ENCODE results near the gene FITM1. TPM values are rescaled to one million over a fixed set of nuclear protein-coding genes. Genes with fewer than 3 reads are reported as not detected.

Gene FITM1
- total and polyA plus RNA-seq, 8 donors: 0.68 to 1.5 (median 0.99) TPM

- Histone ChIP-seq H3K27me3 (no peaks in the 10 kb centered on the region), H3K9me3 (no peaks in the 10 kb centered on the region), H3K4me3 (no peak overlapping the region), H3K27ac (no peak overlapping the region), H3K36me3 (peaks cover 0 to under 1% of the 10 kb centered on the region in 2 donors), H3K4me1 (no peaks in the 10 kb centered on the region)
- ATAC-seq (no peak), DNase-seq (no peak)
- TF ChIP-seq CTCF (IDR thresholded peaks at IDR 0.05): no peak
- intact Hi-C loops (cut with DNase I): no loop called here
Measured at GRCh38 chr14:24129410-24129998, 955 bp upstream of the FITM1 start.

DNA sequence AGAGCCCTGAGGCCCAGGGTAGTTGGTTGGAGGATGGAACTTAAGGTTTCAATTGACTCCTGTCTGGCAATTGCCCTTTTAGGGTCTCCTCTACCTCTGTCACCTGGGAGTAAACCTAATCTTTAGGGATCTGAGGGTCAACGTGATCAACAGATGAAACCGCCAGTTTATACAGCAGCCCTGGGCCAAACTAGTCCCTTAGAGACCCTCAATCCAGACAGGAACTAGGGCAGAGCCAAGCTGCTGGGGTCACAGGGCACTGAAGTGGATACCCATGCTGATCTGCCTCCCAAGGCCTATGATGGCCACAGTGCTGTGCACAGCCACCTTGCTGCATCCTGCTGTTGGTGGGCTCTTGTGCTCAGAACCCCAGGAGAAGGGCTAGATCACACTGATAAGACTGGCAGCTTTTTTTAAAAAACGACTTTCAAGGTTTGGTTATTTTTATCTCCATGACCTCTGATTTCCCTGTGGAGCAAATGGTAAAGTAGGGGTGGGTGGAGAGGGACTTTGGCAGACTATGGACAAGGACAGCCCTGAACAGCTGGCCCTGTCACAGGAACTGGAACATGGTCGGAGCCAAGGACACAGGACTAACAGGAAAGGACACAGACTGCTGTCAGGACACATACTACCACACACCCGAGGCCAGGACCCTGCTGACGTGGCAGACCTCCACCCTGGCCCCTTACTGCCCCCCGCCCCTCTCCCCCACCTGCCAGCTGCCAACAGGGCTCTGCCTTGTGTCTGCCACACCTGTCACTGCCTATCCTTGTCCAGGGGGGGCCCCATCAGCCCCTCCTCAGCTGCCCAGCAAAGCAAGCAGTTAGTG, 474 bp downstream of the FITM1 start:
- no peak overlapping the region for H3K27ac ChIP-seq
- no peaks in the 10 kb centered on the region for H3K27me3 ChIP-seq
- H3K9me3 ChIP-seq: no peaks in the 10 kb centered on the region
- DNase-seq (peak in 2 of 4 donors; percentile 44 to 47), ATAC-seq (no peak)
- H3K4me3 ChIP-seq: no peak overlapping the region
- intact Hi-C loops (cut with DNase I): no loop called here
- H3K36me3 ChIP-seq: no peaks in the 10 kb centered on the region
- TF ChIP-seq CTCF (IDR thresholded peaks at IDR 0.05): no peak
- H3K4me1 ChIP-seq: peaks cover 0 to 6% of the 10 kb centered on the region in 2 donors

GRCh38 chr14:24131549-24131966, 1.1 kb downstream of the FITM1 start:
- no peak for TF ChIP-seq CTCF (IDR thresholded peaks at IDR 0.05)
- H3K36me3 ChIP-seq: no peaks in the 10 kb centered on the region
- no peaks in the 10 kb centered on the region for H3K27me3 ChIP-seq
- intact Hi-C loops (cut with DNase I): no loop called here
- H3K4me3 ChIP-seq: no peak overlapping the region
- DNase-seq (no peak), ATAC-seq (no peak)
- H3K9me3 ChIP-seq: no peaks in the 10 kb centered on the region
- H3K4me1 ChIP-seq: peaks cover 0 to 8% of the 10 kb centered on the region in 2 donors
- no peak overlapping the region for H3K27ac ChIP-seq

- Histone ChIP-seq H3K27ac (peak overlapping the region in 1 of 2 donors; percentile 13), H3K27me3 (no peaks in the 10 kb centered on the region), H3K4me3 (no peak overlapping the region), H3K9me3 (no peaks in the 10 kb centered on the region), H3K4me1 (peaks cover 5 to 14% of the 10 kb centered on the region in 2 donors), H3K36me3 (no peaks in the 10 kb centered on the region)
- DNase-seq (no peak), ATAC-seq (no peak)
- intact Hi-C loops (cut with DNase I): no loop called here
- no peak for TF ChIP-seq CTCF (IDR thresholded peaks at IDR 0.05)
Measured at GRCh38 chr14:24132061-24132685, 1.7 kb downstream of the FITM1 start.

DNA sequence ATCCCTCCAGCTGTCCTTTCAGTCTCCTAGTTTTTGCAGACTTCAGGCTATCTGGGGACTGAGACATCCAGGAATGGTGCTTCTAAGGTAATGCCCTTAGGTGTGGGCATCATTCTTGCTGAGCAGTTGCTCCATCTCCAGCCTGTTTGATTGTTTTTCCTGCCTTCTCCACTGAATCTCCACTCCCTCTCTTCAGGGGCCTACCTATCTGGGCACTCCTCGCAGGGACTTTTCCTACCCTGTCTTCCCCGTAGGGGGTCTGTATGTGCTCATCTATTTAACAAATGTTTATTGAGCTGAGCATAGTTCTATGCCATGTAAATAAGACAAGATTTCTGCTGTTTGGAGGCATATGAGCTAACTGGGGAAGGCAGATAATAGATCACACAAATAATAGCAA, 2.5 kb downstream of the FITM1 start:
- no peak for TF ChIP-seq CTCF (IDR thresholded peaks at IDR 0.05)
- Histone ChIP-seq H3K27me3 (no peaks in the 10 kb centered on the region), H3K27ac (no peak overlapping the region), H3K4me3 (no peak overlapping the region), H3K9me3 (no peaks in the 10 kb centered on the region), H3K36me3 (peaks cover 0 to 8% of the 10 kb centered on the region in 2 donors), H3K4me1 (peaks cover 7 to 22% of the 10 kb centered on the region in 2 donors)
- DNase-seq (no peak), ATAC-seq (no peak)
- intact Hi-C loops (cut with DNase I): no loop called here
